SU-DHL-6 (cell line): ENCODE data around the gene LHPP.

ENCODE experiments used
- H2AFZ ChIP-seq: fragments of 200-600 bp; sonication (generic); 2 replicates; pipeline ENCODE4 v1.6.1; 2014; ENCODE audit warnings: low read depth, mild to moderate bottlenecking, moderate library complexity, mixed read lengths, antibody characterized with exemption, low read length; ENCODE audit not compliant: severe bottlenecking
- H3F3A ChIP-seq: fragments of 200-600 bp; shearing (Covaris generic); 2 replicates; pipeline ENCODE4 v1.6.0; 2016; ENCODE audit warnings: antibody characterized with exemption, mild to moderate bottlenecking; ENCODE audit not compliant: insufficient read depth
- H3K27ac ChIP-seq: fragments of 200-600 bp; sonication (generic); 2 replicates; pipeline ENCODE4 v1.5.1; 2016; ENCODE audit warnings: low read depth, mild to moderate bottlenecking, low read length, moderate library complexity, mixed read lengths
- H3K27me3 ChIP-seq: fragments of 200-600 bp; sonication (generic), shearing (Covaris generic); 2 replicates; pipeline ENCODE4 v1.6.0; 2014; ENCODE audit warnings: mild to moderate bottlenecking, low read length
- H3K36me3 ChIP-seq: fragments of 200-600 bp; sonication (generic); 2 replicates; pipeline ENCODE4 v1.6.1; 2014; ENCODE audit warnings: mild to moderate bottlenecking, low read length, mixed read lengths
- H3K4me2 ChIP-seq: fragments of 300-600, 200-600 bp; shearing (Covaris generic), sonication (generic); 2 replicates; pipeline ENCODE4 v1.6.0; 2014; ENCODE audit warnings: low read length, low read depth, mild to moderate bottlenecking; ENCODE audit not compliant: poor library complexity, severe bottlenecking
- H3K4me3 ChIP-seq: fragments of 200-600 bp; sonication (generic); 2 replicates; pipeline ENCODE4 v1.5.1; 2014; ENCODE audit warnings: antibody characterized with exemption, low read length, mild to moderate bottlenecking, mixed read lengths; ENCODE audit not compliant: insufficient read depth, poor library complexity, severe bottlenecking
- H3K79me2 ChIP-seq: fragments of 200-600 bp; sonication (generic); 2 replicates; pipeline ENCODE4 v1.6.1; 2014; ENCODE audit warnings: mild to moderate bottlenecking, low read length, moderate library complexity; ENCODE audit not compliant: insufficient read depth
- H3K9ac ChIP-seq: fragments of 200-600 bp; sonication (generic); 2 replicates; pipeline ENCODE4 v1.7.0; 2014; ENCODE audit warnings: mild to moderate bottlenecking, low read length
- H3K9me2 ChIP-seq: fragments of 200-600 bp; sonication (generic); replicated peaks from 2 replicates; pipeline ENCODE4 v1.6.1; 2014; ENCODE audit warnings: low read length; ENCODE audit not compliant: insufficient read depth
- H3K9me3 ChIP-seq: fragments of 200-600 bp; sonication (generic); 2 replicates; pipeline ENCODE4 v1.6.1; 2014; ENCODE audit warnings: low read length, mixed read lengths; ENCODE audit not compliant: insufficient read depth
- H4K20me1 ChIP-seq: fragments of 200-600 bp; sonication (generic); 2 replicates; pipeline ENCODE4 v1.6.1; 2014; ENCODE audit warnings: low read depth, mild to moderate bottlenecking, antibody characterized with exemption, low read length, moderate library complexity, mixed read lengths
- CTCF ChIP-seq: fragments of 200-600 bp; sonication (generic); IDR thresholded peaks from one replicate; pipeline ENCODE4 v1.5.1; 2017; ENCODE audit warnings: antibody characterized with exemption, mild to moderate bottlenecking, low read length, moderate library complexity; ENCODE audit not compliant: insufficient read depth, poor library complexity, severe bottlenecking
- EZH2phosphoT487 ChIP-seq: fragments of 200-600 bp; sonication (generic), shearing (Covaris generic); conservative IDR thresholded peaks from 2 replicates; pipeline ENCODE4 v1.6.1; 2018; ENCODE audit warnings: mild to moderate bottlenecking, antibody characterized with exemption, low read length, moderate library complexity, mixed read lengths

The LHPP gene

GRCh38 chr10:124472071-124472470 is 10.4 kb downstream of the LHPP start:
- TF ChIP-seq CTCF (no peak), EZH2phosphoT487 (no peak)
- H3K9me3 ChIP-seq = no peaks in the 10 kb centered on the region
- H3K79me2 ChIP-seq = no peaks in the 10 kb centered on the region
- no peaks in the 10 kb centered on the region for H3F3A ChIP-seq
- no peak overlapping the region for H3K9ac ChIP-seq
- H3K4me3 ChIP-seq = no peak overlapping the region
- H4K20me1 ChIP-seq = no peaks in the 10 kb centered on the region
- no peaks in the 10 kb centered on the region for H3K27me3 ChIP-seq
- no peaks in the 10 kb centered on the region for H3K36me3 ChIP-seq
- H2AFZ ChIP-seq = no peak overlapping the region
- no peak overlapping the region for H3K4me2 ChIP-seq
- H3K27ac ChIP-seq = no peak overlapping the region
- H3K9me2 ChIP-seq = no peaks in the 10 kb centered on the region

- Histone ChIP-seq H3K9me2 (no peaks in the 10 kb centered on the region), H3K36me3 (no peaks in the 10 kb centered on the region), H3K9ac (no peak overlapping the region), H4K20me1 (no peaks in the 10 kb centered on the region), H3K27me3 (no peaks in the 10 kb centered on the region), H3K4me2 (no peak overlapping the region), H3K9me3 (no peaks in the 10 kb centered on the region), H2AFZ (no peak overlapping the region), H3K27ac (no peak overlapping the region), H3F3A (no peaks in the 10 kb centered on the region), H3K79me2 (no peaks in the 10 kb centered on the region), H3K4me3 (no peak overlapping the region)
- TF ChIP-seq CTCF = no peak
Observed at GRCh38 chr10:124473070-124473469, 11.4 kb downstream of the LHPP start.

- H4K20me1 ChIP-seq = no peaks in the 10 kb centered on the region
- no peaks in the 10 kb centered on the region for H3K27me3 ChIP-seq
- H3K9me2 ChIP-seq = no peaks in the 10 kb centered on the region
- no peak overlapping the region for H3K4me3 ChIP-seq
- H3K4me2 ChIP-seq = no peak overlapping the region
- TF ChIP-seq CTCF (no peak), EZH2phosphoT487 (no peak)
- H3K27ac ChIP-seq = no peak overlapping the region
- no peaks in the 10 kb centered on the region for H3K36me3 ChIP-seq
- H3K9me3 ChIP-seq = no peaks in the 10 kb centered on the region
- H3K79me2 ChIP-seq = no peaks in the 10 kb centered on the region
- no peaks in the 10 kb centered on the region for H3F3A ChIP-seq
- H3K9ac ChIP-seq = no peak overlapping the region
- H2AFZ ChIP-seq = no peak overlapping the region
Observed at GRCh38 chr10:124474514-124475070, 13.0 kb downstream of the LHPP start.
